ENCODE data around the gene FITM1. TPM values are rescaled to one million over a fixed set of nuclear protein-coding genes. Genes with fewer than 3 reads are reported as not detected.
A peak's percentile ranks its signal among the peaks of the same experiment; 100 is the strongest.

FITM1 gene, protein sequence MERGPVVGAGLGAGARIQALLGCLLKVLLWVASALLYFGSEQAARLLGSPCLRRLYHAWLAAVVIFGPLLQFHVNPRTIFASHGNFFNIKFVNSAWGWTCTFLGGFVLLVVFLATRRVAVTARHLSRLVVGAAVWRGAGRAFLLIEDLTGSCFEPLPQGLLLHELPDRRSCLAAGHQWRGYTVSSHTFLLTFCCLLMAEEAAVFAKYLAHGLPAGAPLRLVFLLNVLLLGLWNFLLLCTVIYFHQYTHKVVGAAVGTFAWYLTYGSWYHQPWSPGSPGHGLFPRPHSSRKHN
- 1 to 10 TPM; 1.3 to 1.7 TPM for total RNA-seq

DNA sequence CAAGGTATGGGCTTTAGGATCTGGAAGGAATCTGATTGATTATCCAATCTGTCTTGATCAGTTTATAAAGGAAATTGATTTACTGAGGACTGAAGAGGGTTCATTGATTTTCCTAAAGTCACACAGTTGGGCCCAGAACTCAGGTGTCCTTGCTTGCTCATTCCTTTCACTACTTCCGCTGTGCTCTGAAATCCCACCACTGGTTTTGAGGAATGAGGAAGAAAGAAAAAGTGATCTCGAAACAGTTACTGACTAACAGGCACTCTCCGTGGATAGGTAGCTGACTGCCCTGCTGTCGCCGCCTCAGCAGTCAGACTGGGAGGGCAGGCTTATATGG, at the start of gene FITM1:
Gene FITM1 (plus strand): TSS at position 280 of the 337 bp plus-strand sequence. CDS start 905 bp downstream, outside the sequence.
- no peaks in the 10 kb centered on the region for H3K27me3 Mint-ChIP-seq
- peak within 1 kb of the TSS; percentile 38 for H3K27ac Mint-ChIP-seq
- no peak within 1 kb of the TSS for H3K4me3 Mint-ChIP-seq
- H3K4me1 Mint-ChIP-seq, result peaks cover 23% of the 10 kb centered on the region
- no peak for DNase-seq
- no peaks in the 10 kb centered on the region for H3K9me3 Mint-ChIP-seq
- POLR2A ChIA-PET, result interaction anchor here (1.2 to 5.6 kb wide), 2 partner anchors 14 to 34 kb away, joined by 3 to 51 read pairs; partner anchors contain the start of genes DCAF11 and NRL
- ATAC-seq (ENCODE audit: low read depth), result no peak
- peaks cover 8% of the 10 kb centered on the region for H3K36me3 Mint-ChIP-seq

DNA sequence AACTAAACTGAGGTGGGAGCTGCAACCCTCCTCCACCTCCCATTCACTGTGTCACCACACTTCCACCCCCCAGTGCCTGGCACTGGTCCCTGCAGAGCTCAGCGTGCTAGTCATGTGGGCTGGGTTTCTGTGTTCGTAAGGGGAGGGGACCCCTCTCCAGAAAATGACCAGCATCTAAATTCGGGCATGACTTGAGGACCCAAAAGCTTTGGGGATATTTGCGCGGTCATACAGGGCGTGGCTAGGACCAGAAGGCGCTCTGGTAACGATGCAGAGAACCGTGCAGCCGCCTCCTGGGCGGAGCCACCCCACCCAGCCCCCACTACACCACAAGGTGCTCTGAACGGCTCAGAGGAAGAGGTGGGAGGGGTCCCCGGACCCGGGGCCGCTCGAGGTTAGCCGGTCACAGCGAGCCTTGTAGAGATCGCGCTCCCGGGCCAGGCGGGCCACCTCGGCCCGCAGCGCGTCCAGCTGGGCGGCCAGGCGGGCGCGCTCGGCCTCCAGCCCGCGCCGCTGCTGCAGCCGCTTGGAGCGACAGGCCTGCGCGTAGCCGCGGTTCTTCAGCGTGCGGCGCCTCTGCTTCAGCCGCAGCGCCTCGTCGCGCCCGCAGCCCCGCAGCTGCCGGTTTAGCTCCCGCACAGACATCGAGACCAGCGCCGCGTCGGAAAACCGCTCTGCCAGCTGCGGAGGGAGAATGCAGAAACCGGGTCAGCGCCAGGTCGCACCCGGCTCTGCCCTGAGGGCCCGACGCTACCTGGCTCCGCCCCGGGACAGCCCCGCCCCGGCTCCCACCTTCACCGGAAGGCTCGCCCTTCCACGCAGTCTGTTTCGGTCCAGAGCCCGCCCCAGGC, 49.3 kb upstream of the FITM1 start:
- Mint-ChIP-seq H3K4me1 (peaks cover 21% of the 10 kb centered on the region), H3K4me3 (peak overlapping the region; percentile 80), H3K9me3 (no peaks in the 10 kb centered on the region), H3K27ac (peak overlapping the region; percentile 87), H3K36me3 (no peaks in the 10 kb centered on the region), H3K27me3 (no peaks in the 10 kb centered on the region)
- DNase-seq (peak; percentile 86), ATAC-seq (ENCODE audit: low read depth) (peak; percentile 93)
- POLR2A ChIA-PET, result interaction anchor here (0.6 to 4.9 kb wide), 18 partner anchors 8 to 455 kb away, joined by 3 to 71 read pairs (median 7); partner anchors contain the start of genes CARMIL3, CPNE6, DCAF11 and DHRS4L2

DNA sequence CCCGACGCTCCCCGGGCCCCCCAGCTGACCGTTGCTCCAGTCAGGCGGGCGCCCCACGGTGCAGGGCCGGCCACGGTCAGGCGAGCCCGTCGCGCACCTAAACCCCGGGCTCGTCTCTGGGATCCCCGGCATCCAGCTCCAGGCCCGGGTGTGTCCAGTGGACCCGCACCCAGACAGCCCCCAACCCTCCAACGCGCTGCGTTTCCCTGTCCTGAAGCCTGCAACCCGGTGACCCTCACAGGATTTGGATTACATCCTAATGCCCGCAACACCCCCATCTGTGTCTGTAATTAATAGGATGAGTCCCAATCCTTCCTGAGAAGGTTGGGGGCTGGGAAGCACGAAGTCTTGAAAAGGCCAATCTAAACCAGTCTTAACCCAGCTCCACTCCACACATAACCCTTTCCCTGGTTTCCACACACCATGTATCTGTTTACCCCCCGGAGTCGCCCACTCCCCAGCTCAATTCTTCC, 48.7 kb upstream of the FITM1 start:
- DNase-seq (no peak), ATAC-seq (ENCODE audit: low read depth) (no peak)
- no peaks in the 10 kb centered on the region for H3K36me3 Mint-ChIP-seq
- no peaks in the 10 kb centered on the region for H3K9me3 Mint-ChIP-seq
- H3K4me3 Mint-ChIP-seq, result peak overlapping the region; percentile 77
- POLR2A ChIA-PET, result interaction anchor here (0.6 to 4.9 kb wide), 16 partner anchors 9 to 455 kb away, joined by 3 to 71 read pairs (median 10); partner anchors contain the start of genes CARMIL3, CPNE6, DCAF11 and DHRS4L2
- H3K27ac Mint-ChIP-seq, result peak overlapping the region; percentile 87
- peaks cover 18% of the 10 kb centered on the region for H3K4me1 Mint-ChIP-seq
- H3K27me3 Mint-ChIP-seq, result no peaks in the 10 kb centered on the region

DNA sequence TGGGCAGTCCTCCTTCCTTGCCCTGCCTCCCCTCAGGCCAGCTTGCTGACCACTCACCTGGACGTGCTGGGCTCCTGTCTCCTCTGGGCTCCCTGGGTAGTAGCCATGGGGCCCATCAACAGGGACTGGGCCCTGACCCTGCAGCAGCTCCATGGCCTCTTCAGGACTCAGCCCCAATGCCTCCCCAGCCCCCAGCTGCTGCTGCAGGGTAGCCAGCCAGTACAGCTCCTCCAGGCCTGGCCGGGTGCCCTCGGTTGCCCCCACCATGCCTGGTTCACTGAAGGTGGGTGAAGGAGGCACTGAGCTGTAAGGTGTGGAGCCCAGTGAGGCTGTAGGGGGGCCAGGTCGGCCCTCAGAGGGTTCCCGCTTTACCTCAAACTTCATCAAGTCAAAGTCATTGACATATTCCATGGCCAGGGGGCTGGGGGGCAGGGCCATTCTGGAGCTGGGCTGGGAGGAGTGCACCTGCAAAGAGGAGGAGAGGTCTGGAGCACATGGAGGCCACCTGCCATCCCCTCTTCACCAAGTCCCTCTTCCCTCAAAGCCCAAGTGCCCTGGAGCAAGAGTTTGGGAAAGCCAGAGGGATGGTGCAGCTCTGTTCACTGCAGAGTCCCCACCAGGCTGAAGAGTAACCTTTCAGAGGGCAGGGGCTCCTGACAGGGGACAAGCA, 47.9 kb upstream of the FITM1 start:
- H3K4me1 Mint-ChIP-seq, result peaks cover 21% of the 10 kb centered on the region
- H3K9me3 Mint-ChIP-seq, result no peaks in the 10 kb centered on the region
- DNase-seq, result no peak
- H3K36me3 Mint-ChIP-seq, result no peaks in the 10 kb centered on the region
- no peaks in the 10 kb centered on the region for H3K27me3 Mint-ChIP-seq
- ATAC-seq (ENCODE audit: low read depth), result no peak
- H3K4me3 Mint-ChIP-seq, result peak overlapping the region; percentile 77
- peak overlapping the region; percentile 87 for H3K27ac Mint-ChIP-seq
- POLR2A ChIA-PET, result interaction anchor here (0.5 to 4.9 kb wide), 9 partner anchors 8 to 79 kb away, joined by 3 to 71 read pairs (median 12); partner anchors contain the start of genes CARMIL3, DCAF11, IRF9 and NRL

DNA sequence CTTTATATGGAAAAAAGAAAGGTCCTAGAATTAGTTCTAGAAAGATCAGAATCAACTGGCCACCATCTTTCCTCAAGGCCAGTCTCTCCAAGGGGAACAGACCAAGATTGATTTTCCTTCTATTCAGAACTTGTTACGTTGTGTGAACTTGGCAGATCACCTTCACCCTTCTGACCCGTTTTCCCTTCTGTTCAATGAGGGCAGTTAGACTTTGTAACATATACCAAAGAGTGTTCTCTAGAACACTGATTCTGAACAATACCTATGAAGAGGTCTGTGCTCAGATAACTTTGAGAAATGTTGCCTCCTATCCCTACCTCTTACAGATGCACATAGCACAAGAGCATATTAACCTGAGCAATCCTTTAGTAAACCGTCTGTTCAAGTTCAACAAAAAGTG, 47.0 kb upstream of the FITM1 start:
- Mint-ChIP-seq H3K27ac (no peak overlapping the region), H3K9me3 (no peaks in the 10 kb centered on the region), H3K27me3 (no peaks in the 10 kb centered on the region), H3K4me1 (peaks cover 21% of the 10 kb centered on the region), H3K36me3 (no peaks in the 10 kb centered on the region), H3K4me3 (no peak overlapping the region)
- ATAC-seq (ENCODE audit: low read depth) (no peak), DNase-seq (no peak)
- POLR2A ChIA-PET, result interaction anchor here (1.2 to 3.8 kb wide), 2 partner anchors 31 kb away, joined by 3 to 27 read pairs; partner anchors contain the start of genes CARMIL3, DCAF11 and NRL

DNA sequence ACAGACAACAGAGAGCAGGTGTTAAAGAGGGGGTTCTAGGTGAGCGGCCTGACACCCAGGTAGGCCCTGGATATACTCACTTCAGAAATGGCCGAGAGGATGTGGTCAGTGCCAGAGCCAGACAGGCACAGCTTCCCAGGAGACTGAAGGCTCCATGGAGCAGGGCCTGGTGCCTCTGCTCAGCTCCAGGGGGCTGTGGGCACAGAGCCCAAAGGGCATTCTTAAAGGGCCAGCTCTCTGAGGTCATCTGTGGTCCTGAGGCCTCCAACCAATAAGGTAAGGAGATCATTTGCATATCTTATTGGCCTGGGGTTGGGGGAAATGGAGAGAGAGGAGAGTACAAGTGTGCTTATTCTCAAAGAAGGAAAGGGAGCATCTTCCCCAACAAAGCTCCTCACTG, 46.0 kb upstream of the FITM1 start:
- no peak for ATAC-seq (ENCODE audit: low read depth)
- Mint-ChIP-seq H3K4me1 (peaks cover 21% of the 10 kb centered on the region), H3K27me3 (no peaks in the 10 kb centered on the region), H3K4me3 (no peak overlapping the region), H3K27ac (no peak overlapping the region), H3K9me3 (no peaks in the 10 kb centered on the region), H3K36me3 (no peaks in the 10 kb centered on the region)
- DNase-seq, result no peak
- POLR2A ChIA-PET, result interaction anchor here (0.8 to 2.3 kb wide), 2 partner anchors 11 to 30 kb away, joined by 3 to 6 read pairs; partner anchors contain the start of gene DCAF11

DNA sequence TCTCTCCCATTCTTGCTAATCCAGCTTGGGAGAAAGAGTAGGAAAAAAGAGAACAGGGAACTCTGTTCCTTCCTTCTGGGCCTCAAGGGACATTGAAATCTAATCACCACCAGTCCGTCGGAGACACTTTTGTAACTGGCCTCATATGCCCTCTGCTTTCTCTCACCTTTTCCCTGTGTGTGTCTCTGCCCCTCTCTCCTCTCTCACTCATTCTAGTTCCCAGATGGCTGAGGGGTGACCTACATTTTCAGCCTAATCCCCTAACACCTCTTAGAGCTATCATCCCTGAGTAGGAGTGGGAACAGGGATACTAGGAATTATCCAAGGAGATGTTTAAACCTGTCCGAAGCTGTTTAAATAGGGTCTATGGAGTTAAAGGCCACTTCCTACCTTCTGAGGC, 45.2 kb upstream of the FITM1 start:
- POLR2A ChIA-PET, result interaction anchor here (0.8 to 2.3 kb wide), 2 partner anchors 10 to 29 kb away, joined by 3 to 6 read pairs; partner anchors contain the start of gene DCAF11
- peaks cover 18% of the 10 kb centered on the region for H3K4me1 Mint-ChIP-seq
- H3K27ac Mint-ChIP-seq, result no peak overlapping the region
- H3K4me3 Mint-ChIP-seq, result no peak overlapping the region
- DNase-seq, result no peak
- no peaks in the 10 kb centered on the region for H3K27me3 Mint-ChIP-seq
- H3K36me3 Mint-ChIP-seq, result no peaks in the 10 kb centered on the region
- H3K9me3 Mint-ChIP-seq, result no peaks in the 10 kb centered on the region
- ATAC-seq (ENCODE audit: low read depth), result no peak

DNA sequence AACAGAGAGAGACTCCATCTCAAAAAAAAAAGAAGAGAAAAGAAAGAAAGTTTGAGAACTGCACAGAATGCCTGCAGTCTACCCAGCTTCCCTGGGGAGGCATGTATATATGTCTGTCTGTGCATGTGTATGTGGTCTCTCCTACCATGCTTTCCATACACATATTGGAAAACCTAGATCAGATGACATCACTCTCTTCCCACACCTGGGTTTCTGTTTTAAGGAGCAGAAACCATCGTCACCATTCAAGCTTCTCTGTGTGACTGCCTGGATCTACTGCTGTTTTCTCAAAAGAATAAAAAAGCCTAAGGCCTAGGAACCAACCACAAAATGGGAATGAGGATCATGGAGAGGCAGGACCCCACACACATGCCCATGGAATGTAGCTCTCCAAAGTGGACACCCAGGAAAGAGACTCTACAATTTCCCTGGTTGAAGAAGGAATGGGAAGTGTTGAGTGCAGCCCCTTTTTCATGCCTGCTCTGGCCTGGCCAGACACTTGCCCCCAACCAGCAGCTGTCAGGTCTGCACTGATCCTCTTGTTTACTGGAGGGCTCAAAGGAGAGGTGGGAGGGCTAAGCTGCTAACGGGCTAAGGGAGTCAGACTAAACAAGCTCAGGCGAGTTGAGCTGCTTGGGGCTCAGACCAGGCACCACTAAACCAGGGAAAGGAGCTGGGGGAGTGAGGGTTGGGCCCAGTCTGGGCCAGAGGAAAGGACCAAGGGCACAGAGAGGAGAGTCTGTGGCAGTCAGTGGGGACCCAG, 44.1 kb upstream of the FITM1 start:
- no peak for DNase-seq
- Mint-ChIP-seq H3K36me3 (no peaks in the 10 kb centered on the region), H3K9me3 (no peaks in the 10 kb centered on the region), H3K4me3 (no peak overlapping the region), H3K27ac (peak overlapping the region; percentile 37), H3K27me3 (no peaks in the 10 kb centered on the region), H3K4me1 (peaks cover 13% of the 10 kb centered on the region)
- POLR2A ChIA-PET, result interaction anchor here (2.3 kb wide), 1 partner anchor 28 kb away, joined by 6 read pairs; the partner anchor contains the start of gene DCAF11
- ATAC-seq (ENCODE audit: low read depth), result no peak

DNA sequence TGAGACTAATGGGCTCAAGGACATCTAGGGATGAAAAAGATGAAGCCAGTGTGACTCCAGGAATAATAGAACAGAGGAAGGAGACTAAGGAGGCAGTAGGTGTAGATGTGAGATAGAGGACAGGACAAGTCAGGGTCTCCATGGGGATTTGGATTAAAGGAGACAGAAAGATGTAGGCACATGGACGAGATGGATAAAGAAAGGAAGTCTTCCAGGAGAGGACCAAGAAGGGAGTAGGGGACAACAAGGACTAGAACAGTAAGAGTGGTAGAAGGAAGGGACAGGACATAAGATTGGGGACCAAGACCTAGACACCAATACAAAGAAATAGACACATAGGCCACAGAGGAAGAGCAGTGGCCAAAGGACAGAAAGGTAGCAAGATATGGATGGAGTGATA, 43.5 kb upstream of the FITM1 start:
- H3K4me1 Mint-ChIP-seq, result peaks cover 10% of the 10 kb centered on the region
- POLR2A ChIA-PET, result interaction anchor here (2.3 kb wide), 1 partner anchor 27 kb away, joined by 6 read pairs; the partner anchor contains the start of gene DCAF11
- DNase-seq (no peak), ATAC-seq (ENCODE audit: low read depth) (no peak)
- H3K9me3 Mint-ChIP-seq, result no peaks in the 10 kb centered on the region
- H3K36me3 Mint-ChIP-seq, result no peaks in the 10 kb centered on the region
- no peak overlapping the region for H3K4me3 Mint-ChIP-seq
- H3K27ac Mint-ChIP-seq, result peak overlapping the region; percentile 37
- no peaks in the 10 kb centered on the region for H3K27me3 Mint-ChIP-seq

DNA sequence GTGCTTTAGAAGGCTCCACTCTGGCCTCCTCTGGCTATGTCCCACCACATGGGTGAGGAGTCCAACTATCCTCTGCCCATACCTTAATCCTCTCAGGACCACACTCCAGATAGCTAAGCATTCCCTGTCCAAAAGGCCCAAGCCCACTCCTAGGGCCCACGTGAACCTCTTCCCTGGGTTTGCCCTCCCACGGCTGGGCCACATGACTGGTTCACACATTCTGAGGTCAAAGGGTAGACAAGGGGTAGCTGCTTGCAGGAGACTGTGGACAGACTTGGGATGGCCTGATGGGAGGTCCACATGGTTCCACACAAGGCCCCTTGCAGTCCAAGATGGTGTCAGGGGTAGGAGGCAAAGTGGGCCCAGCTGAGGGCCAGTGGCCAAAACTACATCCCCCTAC, 42.4 kb upstream of the FITM1 start:
- H3K27me3 Mint-ChIP-seq, result no peaks in the 10 kb centered on the region
- H3K4me1 Mint-ChIP-seq, result peaks cover 14% of the 10 kb centered on the region
- POLR2A ChIA-PET, result interaction anchor here (1.2 kb wide), 1 partner anchor 26 kb away, joined by 4 read pairs; the partner anchor contains the start of genes DCAF11 and NRL
- ATAC-seq (ENCODE audit: low read depth), result no peak
- no peaks in the 10 kb centered on the region for H3K9me3 Mint-ChIP-seq
- H3K27ac Mint-ChIP-seq, result no peak overlapping the region
- H3K36me3 Mint-ChIP-seq, result peaks cover 2% of the 10 kb centered on the region
- no peak overlapping the region for H3K4me3 Mint-ChIP-seq
- DNase-seq, result no peak

DNA sequence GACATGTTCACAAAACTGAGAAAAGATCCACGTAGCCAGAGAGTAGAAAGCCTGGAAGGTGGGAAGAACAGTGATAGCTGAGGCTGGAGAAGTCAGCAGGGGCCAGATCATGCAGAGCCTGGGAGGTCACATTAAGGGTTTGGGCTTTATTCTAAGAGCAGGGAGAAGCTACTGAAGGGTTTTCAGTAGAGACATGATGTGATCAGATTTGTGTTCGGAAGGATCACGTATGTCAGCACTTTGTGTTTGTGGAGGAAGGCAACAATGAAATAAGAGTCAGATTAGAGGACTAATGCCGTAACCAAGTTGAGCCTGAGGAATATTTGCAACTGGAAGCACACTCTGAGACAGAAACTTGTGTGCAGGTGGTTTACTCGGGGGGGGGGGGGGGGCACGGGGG, 40.6 kb upstream of the FITM1 start:
- DNase-seq (no peak), ATAC-seq (ENCODE audit: low read depth) (no peak)
- H3K4me1 Mint-ChIP-seq, result peaks cover 22% of the 10 kb centered on the region
- POLR2A ChIA-PET, result interaction anchor here (0.9 to 7.5 kb wide), 6 partner anchors 9 to 101 kb away, joined by 3 to 116 read pairs (median 6); partner anchors contain the start of genes DHRS4L2 and IRF9
- no peaks in the 10 kb centered on the region for H3K27me3 Mint-ChIP-seq
- no peak overlapping the region for H3K4me3 Mint-ChIP-seq
- H3K36me3 Mint-ChIP-seq, result peaks cover 5% of the 10 kb centered on the region
- no peak overlapping the region for H3K27ac Mint-ChIP-seq
- H3K9me3 Mint-ChIP-seq, result no peaks in the 10 kb centered on the region

DNA sequence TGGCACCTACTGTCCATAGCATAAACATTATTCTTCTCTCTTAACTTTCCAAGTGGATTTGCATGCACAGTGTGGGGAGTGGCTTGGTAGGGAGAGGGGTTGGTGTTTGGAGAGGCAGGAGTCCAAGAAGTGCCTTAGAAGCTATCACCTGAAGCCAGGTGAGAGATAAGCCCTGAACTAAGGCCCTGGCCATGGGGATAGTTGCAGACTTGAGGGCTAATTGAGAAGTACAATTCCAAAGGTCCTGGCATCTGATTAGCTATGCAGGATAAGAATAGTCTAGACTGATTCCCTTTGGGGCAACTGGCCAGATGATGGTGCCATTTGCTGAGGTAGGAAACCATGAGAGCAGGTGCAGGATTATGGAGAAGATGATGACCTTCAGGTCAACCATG, 38.4 kb upstream of the FITM1 start:
- H3K9me3 Mint-ChIP-seq, result no peaks in the 10 kb centered on the region
- POLR2A ChIA-PET, result interaction anchor here (1.5 to 7.5 kb wide), 9 partner anchors 11 to 70 kb away, joined by 4 to 116 read pairs (median 13); partner anchors contain the start of genes DCAF11, EMC9, IRF9 and NRL
- peaks cover 30% of the 10 kb centered on the region for H3K4me1 Mint-ChIP-seq
- H3K27me3 Mint-ChIP-seq, result no peaks in the 10 kb centered on the region
- H3K27ac Mint-ChIP-seq, result peak overlapping the region; percentile 97
- DNase-seq (no peak), ATAC-seq (ENCODE audit: low read depth) (no peak)
- peaks cover 20% of the 10 kb centered on the region for H3K36me3 Mint-ChIP-seq
- no peak overlapping the region for H3K4me3 Mint-ChIP-seq
